H9 (cell line): ENCODE results near the gene ZFYVE19. TPM values are rescaled to one million over a fixed set of nuclear protein-coding genes. Genes with fewer than 3 reads are reported as not detected.

ENCODE experiments used
- DNase-seq: peaks from one replicate; pipeline ENCODE4 v3.0.0-alpha.2; 2017
- H2AFZ ChIP-seq: one replicate; pipeline ENCODE4 v1.6.1; 2013; ENCODE audit warnings: mild to moderate bottlenecking, low read length, control low read depth, moderate library complexity
- H2AK5ac ChIP-seq: 2 replicates; pipeline ENCODE4 v1.6.1; 2013; ENCODE audit warnings: low read length, control low read depth, mixed read lengths; ENCODE audit not compliant: insufficient read length
- H2BK120ac ChIP-seq: one replicate; pipeline ENCODE4 v1.6.1; 2013; ENCODE audit warnings: low read depth, mild to moderate bottlenecking, low read length, control low read depth, inconsistent platforms; ENCODE audit not compliant: poor library complexity, severe bottlenecking
- H2BK12ac ChIP-seq: 2 replicates; pipeline ENCODE4 v1.6.1; 2013; ENCODE audit warnings: low read length, control low read depth, mixed read lengths, low read depth; ENCODE audit not compliant: insufficient read length
- H2BK15ac ChIP-seq: 2 replicates; pipeline ENCODE4 v1.6.1; 2013; ENCODE audit warnings: low read depth, low read length, control low read depth
- H2BK20ac ChIP-seq: one replicate; pipeline ENCODE4 v1.6.1; 2013; ENCODE audit warnings: low read depth, mild to moderate bottlenecking, low read length, control low read depth, inconsistent platforms; ENCODE audit not compliant: poor library complexity, severe bottlenecking
- H2BK5ac ChIP-seq: 2 replicates; pipeline ENCODE4 v1.6.1; 2013; ENCODE audit warnings: low read length, control low read depth, mixed read lengths; ENCODE audit not compliant: insufficient read length
- H3K14ac ChIP-seq: 2 replicates; pipeline ENCODE4 v1.6.1; 2013; ENCODE audit warnings: low read length, control low read depth; ENCODE audit not compliant: insufficient read depth
- H3K18ac ChIP-seq: 2 replicates; pipeline ENCODE4 v1.6.1; 2013; ENCODE audit warnings: low read depth, mild to moderate bottlenecking, mixed read lengths, low read length, control low read depth; ENCODE audit not compliant: insufficient read length
- H3K23ac ChIP-seq: 2 replicates; pipeline ENCODE4 v1.6.1; 2013; ENCODE audit warnings: low read length, control low read depth, mixed read lengths, low read depth; ENCODE audit not compliant: insufficient read length
- H3K23me2 ChIP-seq: 2 replicates; pipeline ENCODE4 v1.6.1; 2013; ENCODE audit warnings: low read depth, mild to moderate bottlenecking, mixed read lengths, low read length, control low read depth; ENCODE audit not compliant: insufficient read length, poor library complexity, severe bottlenecking
- H3K27ac ChIP-seq: 2 replicates; pipeline ENCODE4 v1.5.1; 2013; ENCODE audit warnings: low read length, control low read depth, mixed read lengths, low read depth; ENCODE audit not compliant: insufficient read length
- H3K27me3 ChIP-seq: 2 replicates; pipeline ENCODE4 v1.6.1; 2013; ENCODE audit warnings: low read length, control low read depth, inconsistent platforms; ENCODE audit not compliant: insufficient read depth
- H3K4ac ChIP-seq: 2 replicates; pipeline ENCODE4 v1.6.1; 2013; ENCODE audit warnings: low read depth, mild to moderate bottlenecking, control low read depth, inconsistent platforms, low read length, moderate library complexity
- H3K4me1 ChIP-seq: 2 replicates; pipeline ENCODE4 v1.6.1; 2013; ENCODE audit warnings: low read length, control low read depth, inconsistent platforms; ENCODE audit not compliant: insufficient read depth
- H3K4me2 ChIP-seq: 2 replicates; pipeline ENCODE4 v1.6.1; 2013; ENCODE audit warnings: low read length, control low read depth, mixed read lengths; ENCODE audit not compliant: insufficient read length, insufficient read depth
- H3K56ac ChIP-seq: 2 replicates; pipeline ENCODE4 v1.6.1; 2013; ENCODE audit warnings: low read depth, mild to moderate bottlenecking, mixed read lengths, low read length, control low read depth; ENCODE audit not compliant: insufficient read length
- H3K79me1 ChIP-seq: 2 replicates; pipeline ENCODE4 v1.6.1; 2013; ENCODE audit warnings: low read depth, mild to moderate bottlenecking, moderate library complexity, low read length, control low read depth, inconsistent platforms; ENCODE audit not compliant: insufficient read depth, poor library complexity, severe bottlenecking
- H3K79me2 ChIP-seq: 2 replicates; pipeline ENCODE4 v1.6.1; 2013; ENCODE audit warnings: low read length, control low read depth, inconsistent platforms; ENCODE audit not compliant: insufficient read depth
- H3K9ac ChIP-seq: 2 replicates; pipeline ENCODE4 v1.6.1; 2013; ENCODE audit warnings: low read length, control low read depth, mixed read lengths; ENCODE audit not compliant: insufficient read length; ENCODE audit errors: extremely low read depth
- H3K9me3 ChIP-seq: one replicate; pipeline ENCODE4 v1.6.1; 2013; ENCODE audit warnings: low read depth, low read length, inconsistent platforms; ENCODE audit not compliant: control insufficient read depth
- H3T11ph ChIP-seq: one replicate; pipeline ENCODE4 v1.6.1; 2013; ENCODE audit warnings: mild to moderate bottlenecking, low read length, control low read depth, inconsistent platforms
- H4K20me1 ChIP-seq: one replicate; pipeline ENCODE4 v1.6.1; 2013; ENCODE audit not compliant: control insufficient read depth, insufficient read length, insufficient read depth
- H4K5ac ChIP-seq: 2 replicates; pipeline ENCODE4 v1.6.1; 2013; ENCODE audit warnings: low read depth, mild to moderate bottlenecking, mixed read lengths, low read length, control low read depth; ENCODE audit not compliant: insufficient read length
- H4K8ac ChIP-seq: replicated peaks from 2 replicates; pipeline ENCODE4 v1.6.1; 2013; ENCODE audit warnings: low read length, control low read depth, mixed read lengths, low read depth; ENCODE audit not compliant: insufficient read length
- H4K91ac ChIP-seq: 2 replicates; pipeline ENCODE4 v1.6.1; 2013; ENCODE audit warnings: low read depth, mild to moderate bottlenecking, moderate library complexity, mixed read lengths, low read length, control low read depth; ENCODE audit not compliant: insufficient read length
- H3K27ac Mint-ChIP-seq, 3 experiments: 2 replicates in 2 of 3; 3 replicates in 1 of 3; pipeline ENCODE4 v1.8.0; 2020 to 2021; ENCODE audit warnings: mixed read lengths in 3 of 3, mild to moderate bottlenecking in 1 of 3, moderate library complexity in 1 of 3
- H3K27me3 Mint-ChIP-seq: 2 replicates; pipeline ENCODE4 v1.8.0; 2021; ENCODE audit warnings: low read depth, mild to moderate bottlenecking, moderate library complexity, mixed read lengths
- H3K36me3 Mint-ChIP-seq, 3 experiments: 2 replicates in 2 of 3; 3 replicates in 1 of 3; pipeline ENCODE4 v1.8.0; 2020 to 2021; ENCODE audit warnings: low read depth in 3 of 3, mixed read lengths in 3 of 3; ENCODE audit not compliant: insufficient read depth in 1 of 3
- H3K4me1 Mint-ChIP-seq, 2 experiments: 2 replicates each; pipeline ENCODE4 v1.8.0; 2020; ENCODE audit warnings: mixed read lengths in 2 of 2
- H3K4me3 Mint-ChIP-seq, 2 experiments: 2 replicates in 1 of 2; 3 replicates in 1 of 2; pipeline ENCODE4 v1.8.0; 2020 to 2021; ENCODE audit warnings: mild to moderate bottlenecking in 2 of 2, mixed read lengths in 2 of 2, moderate library complexity in 1 of 2
- H3K9me3 Mint-ChIP-seq, 2 experiments: 2 replicates in 1 of 2; 3 replicates in 1 of 2; pipeline ENCODE4 v1.8.0; 2020; ENCODE audit warnings: mild to moderate bottlenecking in 2 of 2, mixed read lengths in 2 of 2, moderate library complexity in 1 of 2
- WGBS: extraction: QIAGEN DNeasy Blood & Tissue Kit; methylation state at CpG from one replicate; pipeline ENCODE4 v1.1.7; 2013; ENCODE audit warnings: missing lambda C conversion rate, low lambda C conversion rate, mixed read lengths; ENCODE audit not compliant: insufficient read length; ENCODE audit errors: extremely low coverage; 5-methylcytosine and 5-hydroxymethylcytosine counted together
- total RNA-seq: library from RNA; stranded (reverse); gene quantifications from 2 replicates; pipeline ENCODE4 v1.2.1, GENCODE V29; 2021
- TF ChIP-seq, protein P1 (sequence below): fragments of 200-600 bp; sonication (generic); conservative IDR thresholded peaks from 3 replicates; pipeline ENCODE4 v1.8.0; 2021; ENCODE audit warnings: antibody characterized with exemption, mild to moderate bottlenecking

Gene ZFYVE19
- total RNA-seq, 1 experiment from 2014 or later, result 11.3 TPM

DNA sequence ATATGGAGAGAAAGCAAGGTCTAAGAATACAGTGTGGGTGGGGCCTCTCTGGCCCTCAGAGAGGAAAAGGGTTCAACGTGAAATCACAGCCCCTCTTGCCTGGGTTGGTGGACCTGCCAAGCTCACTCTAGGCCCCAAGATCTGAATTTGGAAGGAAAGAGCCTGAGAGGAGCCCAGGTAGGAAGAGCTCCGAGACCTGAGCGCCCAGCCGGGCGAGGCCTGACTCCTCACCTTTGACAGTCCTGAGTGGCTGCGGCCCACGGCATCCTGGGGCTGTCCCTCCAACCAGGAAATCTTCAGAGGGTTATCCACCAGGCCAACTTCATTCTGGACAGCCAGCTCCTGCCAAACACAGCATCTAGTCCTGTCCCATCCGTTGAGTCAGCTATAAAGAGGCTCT lies 33.4 kb upstream of the ZFYVE19 start:
- no peaks in the 10 kb centered on the region for H3K79me1 ChIP-seq
- no peak overlapping the region for H2BK15ac ChIP-seq
- H3K27me3 ChIP-seq, result no peaks in the 10 kb centered on the region
- no peak overlapping the region for H2BK20ac ChIP-seq
- no peak overlapping the region for H3K18ac ChIP-seq
- no peak overlapping the region for H2BK12ac ChIP-seq
- H3K56ac ChIP-seq, result no peak overlapping the region
- H2AK5ac ChIP-seq, result no peak overlapping the region
- H3K36me3 Mint-ChIP-seq, result peaks cover 11 to 51% (median 30%) of the 10 kb centered on the region in 3 experiments; a peak in 6 of 7 replicates
- H3K27ac ChIP-seq, result no peak overlapping the region
- H3K4ac ChIP-seq, result no peak overlapping the region
- no peaks in the 10 kb centered on the region for H3K9me3 ChIP-seq
- no peak overlapping the region for H3K9ac ChIP-seq
- H4K91ac ChIP-seq, result no peak overlapping the region
- WGBS, result no CpG with 5 or more reads among the region's 8 CpGs
- no peaks in the 10 kb centered on the region; the same call in 1 of the 2 replicates for H3K27me3 Mint-ChIP-seq
- no peak overlapping the region for H3K4me2 ChIP-seq
- no peak overlapping the region for H3K14ac ChIP-seq
- no peaks in the 10 kb centered on the region for H3K9me3 Mint-ChIP-seq
- DNase-seq, result no peak
- no peaks in the 10 kb centered on the region for H3K4me1 Mint-ChIP-seq
- H3T11ph ChIP-seq, result no peak overlapping the region
- no peaks in the 10 kb centered on the region for H3K4me1 ChIP-seq
- no peaks in the 10 kb centered on the region for H4K20me1 ChIP-seq
- H4K8ac ChIP-seq, result no peak overlapping the region
- peak overlapping the region; percentile 16 for H2BK120ac ChIP-seq
- no peak overlapping the region for H2BK5ac ChIP-seq
- no peaks in the 10 kb centered on the region for H3K79me2 ChIP-seq
- no peak overlapping the region for H2AFZ ChIP-seq
- H3K23ac ChIP-seq, result no peak overlapping the region
- TF ChIP-seq, protein P1, sequence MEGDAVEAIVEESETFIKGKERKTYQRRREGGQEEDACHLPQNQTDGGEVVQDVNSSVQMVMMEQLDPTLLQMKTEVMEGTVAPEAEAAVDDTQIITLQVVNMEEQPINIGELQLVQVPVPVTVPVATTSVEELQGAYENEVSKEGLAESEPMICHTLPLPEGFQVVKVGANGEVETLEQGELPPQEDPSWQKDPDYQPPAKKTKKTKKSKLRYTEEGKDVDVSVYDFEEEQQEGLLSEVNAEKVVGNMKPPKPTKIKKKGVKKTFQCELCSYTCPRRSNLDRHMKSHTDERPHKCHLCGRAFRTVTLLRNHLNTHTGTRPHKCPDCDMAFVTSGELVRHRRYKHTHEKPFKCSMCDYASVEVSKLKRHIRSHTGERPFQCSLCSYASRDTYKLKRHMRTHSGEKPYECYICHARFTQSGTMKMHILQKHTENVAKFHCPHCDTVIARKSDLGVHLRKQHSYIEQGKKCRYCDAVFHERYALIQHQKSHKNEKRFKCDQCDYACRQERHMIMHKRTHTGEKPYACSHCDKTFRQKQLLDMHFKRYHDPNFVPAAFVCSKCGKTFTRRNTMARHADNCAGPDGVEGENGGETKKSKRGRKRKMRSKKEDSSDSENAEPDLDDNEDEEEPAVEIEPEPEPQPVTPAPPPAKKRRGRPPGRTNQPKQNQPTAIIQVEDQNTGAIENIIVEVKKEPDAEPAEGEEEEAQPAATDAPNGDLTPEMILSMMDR, result no peak
- peak overlapping the region in 1 of 3 experiments; percentile 70; a peak in 1 of 7 replicates for H3K27ac Mint-ChIP-seq
- no peak overlapping the region for H3K4me3 Mint-ChIP-seq
- no peaks in the 10 kb centered on the region for H3K23me2 ChIP-seq
- H4K5ac ChIP-seq, result no peak overlapping the region
